SK-N-MC (cell line): ENCODE measurements around the gene DGKB.

Experiments
- EZH2 ChIP-seq: fragments of 200-600 bp; sonication (generic); IDR thresholded peaks from one replicate; pipeline ENCODE4 v1.6.1; 2017; ENCODE audit warnings: antibody characterized with exemption
- POLR2AphosphoS5 ChIP-seq: IDR thresholded peaks from 2 replicates; pipeline ENCODE4 v1.6.1; 2012; ENCODE audit warnings: mild to moderate bottlenecking, low read depth, low read length, borderline replicate concordance

- TF ChIP-seq EZH2 (no peak), POLR2AphosphoS5 (no peak)
Measured at GRCh38 chr7:14787551-14787950, 115.0 kb downstream of the DGKB start.
